ENCODE data around the gene NCSTN. TPM values are rescaled to one million over a fixed set of nuclear protein-coding genes. Genes with fewer than 3 reads are reported as not detected.

NCSTN gene
- total RNA-seq, 1 experiment from 2014 or later = 93.7 TPM

GRCh38 chr1:160326418-160326817 is 16.8 kb upstream of the NCSTN start:
- TF ChIP-seq REST (IDR thresholded peaks at IDR 0.05; ENCODE audit: insufficient read depth in 1 of 2, low read depth in 2 of 2, low read length in 1 of 2) (no peak), TCF7L2 (IDR thresholded peaks at IDR 0.05; ENCODE audit: low read depth, low read length) (no peak), SIN3A (IDR thresholded peaks at IDR 0.05; ENCODE audit: borderline replicate concordance, insufficient read depth, low read depth, low read length) (no peak), CTCF (IDR thresholded peaks at IDR 0.05) (no peak), POLR2AphosphoS5 (IDR thresholded peaks at IDR 0.05; ENCODE audit: low read depth, low read length) (no peak)
- ATAC-seq = no peak
- Histone ChIP-seq H3K27me3 (ENCODE audit: control insufficient read depth, insufficient read depth, low read length) (no peaks in the 10 kb centered on the region), H3K36me3 (ENCODE audit: control insufficient read depth, insufficient read depth, low read length) (peaks cover 35% of the 10 kb centered on the region), H3K9me3 (ENCODE audit: control insufficient read depth, insufficient read depth, low read depth, low read length) (no peaks in the 10 kb centered on the region), H3K4me3 (ENCODE audit: low read depth in 2 of 2, low read length in 2 of 2) (no peak overlapping the region), H3K4me1 (ENCODE audit: control insufficient read depth, insufficient read depth, low read length) (no peaks in the 10 kb centered on the region), H3K27ac (ENCODE audit: low read length) (no peak overlapping the region)
- no TSS peak for BruUV-seq (replicated peaks)
- ChIA-PET CTCF (no interaction called here), POLR2A (no interaction called here)
- in situ Hi-C loops (cut with HindIII; ENCODE audit: low pct_unique_long_range_greater_than_20kb, low sequenced_read_pairs) = no loop called here
- no peak for DNase-seq (ENCODE audit: low read depth, low spot score)
- intact Hi-C loops (cut with micrococcal nuclease; ENCODE audit: unreplicated experiment) = no loop called here

- Histone ChIP-seq H3K9me3 (ENCODE audit: control insufficient read depth, insufficient read depth, low read depth, low read length) (no peaks in the 10 kb centered on the region), H3K27ac (ENCODE audit: low read length) (no peak overlapping the region), H3K27me3 (ENCODE audit: control insufficient read depth, insufficient read depth, low read length) (no peaks in the 10 kb centered on the region), H3K36me3 (ENCODE audit: control insufficient read depth, insufficient read depth, low read length) (peaks cover 46% of the 10 kb centered on the region), H3K4me3 (ENCODE audit: low read depth in 2 of 2, low read length in 2 of 2) (no peak overlapping the region), H3K4me1 (ENCODE audit: control insufficient read depth, insufficient read depth, low read length) (no peaks in the 10 kb centered on the region)
- CTCF ChIA-PET = no interaction called here
- intact Hi-C loops (cut with micrococcal nuclease; ENCODE audit: unreplicated experiment) (no loop called here), in situ Hi-C loops (cut with HindIII; ENCODE audit: low pct_unique_long_range_greater_than_20kb, low sequenced_read_pairs) (no loop called here)
- POLR2A ChIA-PET = no interaction called here
- DNase-seq (ENCODE audit: low read depth, low spot score) (no peak), ATAC-seq (no peak)
- no peak for TF ChIP-seq CTCF (IDR thresholded peaks at IDR 0.05)
- TF ChIP-seq POLR2AphosphoS5 (IDR thresholded peaks at IDR 0.05; ENCODE audit: low read depth, low read length) = no peak
- TF ChIP-seq REST (IDR thresholded peaks at IDR 0.05; ENCODE audit: insufficient read depth in 1 of 2, low read depth in 2 of 2, low read length in 1 of 2) = no peak
- TF ChIP-seq TCF7L2 (IDR thresholded peaks at IDR 0.05; ENCODE audit: low read depth, low read length) = no peak
- TF ChIP-seq SIN3A (IDR thresholded peaks at IDR 0.05; ENCODE audit: borderline replicate concordance, insufficient read depth, low read depth, low read length) = no peak
- no TSS peak for BruUV-seq (replicated peaks)
Observed at GRCh38 chr1:160328184-160328583, 15.0 kb upstream of the NCSTN start.

Measured in Panc1 (cell line).